ENCODE results near the gene ASIC4.

GRCh38 chr2:219556413-219556812 lies 42.1 kb downstream of the ASIC4 start:
- TF ChIP-seq, protein P1, sequence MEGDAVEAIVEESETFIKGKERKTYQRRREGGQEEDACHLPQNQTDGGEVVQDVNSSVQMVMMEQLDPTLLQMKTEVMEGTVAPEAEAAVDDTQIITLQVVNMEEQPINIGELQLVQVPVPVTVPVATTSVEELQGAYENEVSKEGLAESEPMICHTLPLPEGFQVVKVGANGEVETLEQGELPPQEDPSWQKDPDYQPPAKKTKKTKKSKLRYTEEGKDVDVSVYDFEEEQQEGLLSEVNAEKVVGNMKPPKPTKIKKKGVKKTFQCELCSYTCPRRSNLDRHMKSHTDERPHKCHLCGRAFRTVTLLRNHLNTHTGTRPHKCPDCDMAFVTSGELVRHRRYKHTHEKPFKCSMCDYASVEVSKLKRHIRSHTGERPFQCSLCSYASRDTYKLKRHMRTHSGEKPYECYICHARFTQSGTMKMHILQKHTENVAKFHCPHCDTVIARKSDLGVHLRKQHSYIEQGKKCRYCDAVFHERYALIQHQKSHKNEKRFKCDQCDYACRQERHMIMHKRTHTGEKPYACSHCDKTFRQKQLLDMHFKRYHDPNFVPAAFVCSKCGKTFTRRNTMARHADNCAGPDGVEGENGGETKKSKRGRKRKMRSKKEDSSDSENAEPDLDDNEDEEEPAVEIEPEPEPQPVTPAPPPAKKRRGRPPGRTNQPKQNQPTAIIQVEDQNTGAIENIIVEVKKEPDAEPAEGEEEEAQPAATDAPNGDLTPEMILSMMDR (IDR thresholded peaks at IDR 0.05): no peak
- no peak for TF ChIP-seq POLR2A (IDR thresholded peaks at IDR 0.05; ENCODE audit: low read depth)
- TF ChIP-seq EP300 (IDR thresholded peaks at IDR 0.05): no peak

Measured in esophagus muscularis mucosa (tissue), 4 donors.